Tongue (tissue), 2 donors: Measurements from ENCODE around the gene OSGEP. TPM values are rescaled to one million over a fixed set of nuclear protein-coding genes. Genes with fewer than 3 reads are reported as not detected.

Experiments used
- DNase-seq: peaks from one replicate; pipeline ENCODE4 v3.0.0-alpha.2; 2015
- total RNA-seq: library from RNA; depleted of rRNA; stranded (reverse); fragments of >200 nt; gene quantifications from one replicate; pipeline ENCODE4 v1.2.3, GENCODE V29; 2014

The OSGEP gene
- total RNA-seq, result 32.6 TPM

DNA sequence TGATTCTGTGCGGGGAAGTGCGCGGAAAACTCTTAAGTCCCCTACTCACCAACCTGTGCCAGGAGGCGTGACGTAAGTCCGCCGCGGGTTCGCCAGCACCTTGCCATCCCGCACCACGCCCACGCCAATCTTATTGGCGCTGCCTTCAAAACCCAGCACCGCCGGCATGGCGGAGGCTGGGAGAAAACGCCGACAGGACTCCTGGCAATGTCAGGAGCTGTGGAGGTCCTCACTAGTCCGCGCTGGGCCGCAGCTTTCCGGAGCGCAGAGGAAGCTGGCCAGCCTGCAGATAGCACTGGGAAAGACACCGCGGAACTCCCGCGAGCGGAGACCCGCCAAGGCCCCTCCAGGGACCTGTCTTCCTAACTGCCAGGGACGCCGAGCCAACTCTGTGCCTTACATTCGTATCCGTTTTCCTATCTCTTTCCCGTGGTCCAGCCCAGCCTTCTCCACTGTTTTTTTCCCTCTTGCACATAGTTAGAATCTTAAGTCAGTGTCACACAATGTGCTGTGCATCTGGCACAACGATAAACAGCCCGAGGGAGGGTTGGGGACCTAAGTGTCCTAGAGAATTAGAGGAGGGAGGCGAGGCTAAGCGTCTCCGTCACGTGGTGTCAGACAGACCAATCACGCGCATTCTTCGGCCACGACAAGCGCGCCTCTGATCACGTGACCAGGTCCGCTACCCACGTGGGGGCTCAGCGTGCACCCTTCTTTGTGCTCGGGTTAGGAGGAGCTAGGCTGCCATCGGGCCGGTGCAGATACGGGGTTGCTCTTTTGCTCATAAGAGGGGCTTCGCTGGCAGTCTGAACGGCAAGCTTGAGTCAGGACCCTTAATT, at the start of gene OSGEP, which contains the start of gene APEX1:
Gene OSGEP (minus strand): TSS at position 297 of the 839 bp plus-strand sequence. CDS start 129 bp downstream, at position 168.
Gene APEX1 (plus strand): TSS at position 711 of the 839 bp plus-strand sequence. CDS start 420 bp downstream, outside the sequence.
- peak; percentile 99 for DNase-seq

DNA sequence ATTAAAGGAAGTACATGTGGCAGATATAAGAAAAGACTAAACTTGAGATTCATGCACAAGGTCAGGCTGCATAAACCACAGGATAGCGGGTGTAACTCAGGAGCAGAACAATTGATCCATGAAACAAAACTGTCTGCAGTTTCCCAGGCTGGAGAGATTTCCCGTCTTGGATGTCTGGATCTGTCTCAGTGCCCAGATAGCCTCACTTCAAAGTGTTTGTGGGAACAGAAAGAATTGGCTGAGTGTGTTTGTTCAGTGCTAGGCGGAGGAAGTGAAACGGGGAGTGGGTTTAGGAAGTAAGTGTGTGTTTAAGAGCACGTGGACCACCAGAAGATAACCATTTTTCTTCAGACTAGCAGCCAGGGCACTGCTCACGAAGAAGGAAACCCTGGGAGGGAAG, 49.3 kb upstream of the OSGEP start:
- no peak for DNase-seq

DNA sequence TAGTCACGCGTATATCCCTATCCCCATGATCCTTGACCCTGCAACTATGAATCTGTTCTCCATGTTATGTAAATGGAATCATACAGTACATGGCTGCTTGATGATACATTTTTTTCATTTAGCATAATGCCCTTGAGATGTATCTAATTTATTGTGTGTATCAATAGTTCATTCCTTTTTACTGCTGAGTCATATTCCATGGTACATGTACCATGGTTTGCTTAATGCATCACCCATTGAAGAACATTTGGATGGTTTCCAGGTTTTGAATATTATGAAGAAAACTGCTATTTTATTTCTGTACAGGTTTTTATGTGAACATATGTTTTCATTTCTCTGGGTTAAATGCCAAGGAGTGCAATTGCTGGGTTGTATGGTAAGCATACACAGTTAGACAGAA, 46.7 kb upstream of the OSGEP start:
- DNase-seq, result no peak

DNA sequence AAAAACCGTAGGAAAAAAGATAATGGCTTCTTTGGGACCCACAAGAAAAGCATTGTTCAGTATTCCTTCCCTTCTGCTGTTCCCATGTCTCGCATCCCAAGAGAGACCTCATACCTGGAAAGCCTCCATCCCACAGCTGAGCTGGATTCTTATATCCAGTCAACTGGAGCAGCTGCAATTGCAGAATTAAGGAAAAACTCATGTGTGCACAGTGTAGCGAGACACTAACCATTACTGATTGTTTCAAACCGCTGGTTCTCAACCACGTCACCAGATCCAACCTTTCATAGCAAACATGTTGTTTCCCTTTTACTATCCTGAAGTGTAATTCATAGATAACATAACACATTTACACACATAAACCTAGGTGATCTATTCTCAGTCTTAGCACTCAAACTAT, 45.3 kb upstream of the OSGEP start:
- no peak for DNase-seq

DNA sequence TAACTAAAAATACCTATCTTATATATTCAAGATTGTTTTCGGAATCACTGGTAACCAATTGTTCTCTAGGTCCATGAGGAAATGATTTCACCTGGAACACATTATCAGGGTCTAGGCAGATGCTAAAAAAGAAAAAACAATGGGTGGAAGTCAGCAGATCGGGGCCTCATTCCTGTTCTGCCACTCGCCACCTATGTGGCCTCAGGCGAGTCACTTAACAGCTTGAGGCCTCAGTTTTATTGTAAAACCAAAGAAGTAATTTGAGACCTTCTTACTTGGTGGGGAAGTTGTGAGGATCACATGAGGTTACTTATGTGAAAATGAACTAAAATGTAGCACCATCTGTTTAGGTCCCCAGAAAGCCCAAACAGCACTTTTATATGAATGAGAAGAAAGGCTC, 44.5 kb upstream of the OSGEP start:
- no peak for DNase-seq

DNA sequence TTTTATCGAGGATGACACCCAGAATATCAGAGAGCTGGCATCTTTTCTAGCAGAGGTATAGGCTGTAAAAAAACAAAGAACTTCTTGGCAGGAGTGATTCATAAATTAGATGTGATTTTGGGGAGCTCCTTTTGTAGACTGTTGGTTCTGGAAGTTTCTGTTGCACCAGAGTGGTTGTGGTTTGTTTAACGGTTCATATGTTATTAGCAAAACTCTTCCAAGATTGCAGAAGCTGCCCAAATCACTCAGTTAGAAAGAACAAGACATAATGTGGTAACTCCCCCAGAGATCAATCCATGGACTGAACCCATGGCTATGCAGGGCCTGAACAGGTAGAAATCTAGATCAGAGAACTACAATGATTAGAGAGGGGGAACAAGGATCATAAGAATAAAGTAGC, 44.0 kb upstream of the OSGEP start:
- DNase-seq, result no peak

DNA sequence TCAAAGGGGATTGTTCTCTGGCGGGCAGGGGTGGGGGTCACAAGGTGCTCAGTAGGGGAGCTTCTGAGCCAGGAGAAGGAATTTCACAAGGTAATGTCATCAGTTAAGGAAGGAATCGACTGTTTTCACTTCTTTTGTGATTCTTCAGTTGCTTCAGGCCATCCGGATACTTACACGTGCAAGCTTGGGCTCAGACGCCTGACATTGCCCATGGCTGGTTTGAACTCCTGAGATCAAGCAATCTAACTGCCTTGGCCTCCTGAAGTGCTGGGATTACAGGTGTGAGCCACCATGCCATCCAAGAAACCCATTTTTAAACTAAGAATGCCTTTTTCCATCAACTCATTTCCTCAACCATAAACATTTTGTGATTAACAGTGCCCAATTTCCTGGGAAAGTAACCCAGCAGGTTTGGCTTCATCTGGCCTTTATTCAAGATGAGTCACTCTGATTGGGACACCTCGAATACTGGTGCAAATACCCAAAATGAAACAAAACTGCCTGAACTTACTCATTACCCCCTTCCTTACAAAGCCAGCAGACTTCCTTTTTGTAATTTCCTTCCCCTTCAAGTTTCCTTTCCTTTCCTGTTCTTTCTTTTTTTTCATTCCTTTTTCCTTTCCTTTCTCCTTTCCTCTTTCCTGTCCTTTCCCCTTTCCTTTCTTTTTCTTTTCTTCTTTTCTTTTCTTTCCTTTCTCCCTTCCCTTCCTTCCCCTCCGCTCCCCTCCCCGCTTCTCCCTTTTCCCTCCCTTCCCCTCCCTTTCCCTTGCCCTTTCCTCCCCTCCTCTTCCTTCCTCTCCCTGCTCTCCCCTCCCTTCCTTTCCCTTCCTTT, 40.5 kb upstream of the OSGEP start:
- no peak for DNase-seq

DNA sequence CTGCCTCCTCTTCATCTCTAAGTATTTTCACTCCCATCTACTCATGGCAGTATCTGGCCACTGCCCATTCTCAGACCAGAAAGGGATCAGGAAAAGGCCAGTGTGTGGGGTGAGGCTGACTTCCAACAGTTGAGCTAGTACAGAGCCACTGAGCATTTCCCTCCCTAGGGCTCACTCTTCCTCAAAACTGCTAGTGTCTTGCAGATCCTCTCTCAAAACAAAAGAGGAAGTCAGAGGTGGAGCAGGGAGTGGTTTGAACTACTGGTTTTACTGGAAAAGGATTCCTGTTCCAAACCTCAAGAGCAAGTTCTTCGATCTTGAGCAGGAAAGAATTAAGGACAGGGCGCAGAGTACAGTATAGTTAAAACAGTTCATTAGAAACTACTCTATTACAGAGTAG, 39.0 kb upstream of the OSGEP start:
- no peak for DNase-seq

DNA sequence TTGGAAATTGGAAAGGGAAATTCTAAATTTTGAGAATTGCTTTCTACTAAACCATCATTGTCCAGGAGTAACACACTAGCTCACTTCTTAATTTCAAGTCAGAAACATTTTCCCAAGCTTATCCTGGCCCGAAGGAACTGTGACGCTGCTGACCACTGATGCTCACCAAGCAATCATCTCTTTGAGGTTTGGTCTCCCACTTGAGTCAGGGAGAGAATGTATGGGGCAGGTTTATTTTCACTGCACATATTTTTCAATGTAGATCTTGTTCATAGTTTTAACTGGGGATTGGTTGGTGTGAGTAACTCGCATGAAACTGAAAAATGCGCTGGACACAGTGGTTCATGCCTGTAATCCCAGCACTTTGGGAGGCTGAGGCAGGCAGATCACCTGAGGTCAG, 37.9 kb upstream of the OSGEP start:
- DNase-seq, result no peak

DNA sequence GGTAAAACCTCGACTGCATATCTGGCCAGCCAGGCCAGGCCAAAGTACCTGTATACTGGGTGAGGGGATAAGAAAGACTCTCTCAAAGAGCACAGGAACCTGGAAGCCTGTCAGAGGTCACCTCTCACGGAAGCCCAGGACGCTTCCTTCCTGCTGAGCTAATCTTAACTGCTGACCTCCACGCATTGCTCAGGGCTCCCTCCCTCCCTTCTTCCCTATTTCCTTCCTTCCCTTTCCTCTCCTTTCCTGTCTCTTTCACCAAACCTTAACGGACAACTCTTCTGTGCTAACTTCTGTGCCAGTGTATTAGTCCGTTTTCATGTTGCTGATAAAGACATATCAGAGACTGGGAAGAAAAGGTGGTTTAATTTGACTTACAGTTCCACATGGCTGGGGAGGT, 36.0 kb upstream of the OSGEP start:
- DNase-seq, result no peak

DNA sequence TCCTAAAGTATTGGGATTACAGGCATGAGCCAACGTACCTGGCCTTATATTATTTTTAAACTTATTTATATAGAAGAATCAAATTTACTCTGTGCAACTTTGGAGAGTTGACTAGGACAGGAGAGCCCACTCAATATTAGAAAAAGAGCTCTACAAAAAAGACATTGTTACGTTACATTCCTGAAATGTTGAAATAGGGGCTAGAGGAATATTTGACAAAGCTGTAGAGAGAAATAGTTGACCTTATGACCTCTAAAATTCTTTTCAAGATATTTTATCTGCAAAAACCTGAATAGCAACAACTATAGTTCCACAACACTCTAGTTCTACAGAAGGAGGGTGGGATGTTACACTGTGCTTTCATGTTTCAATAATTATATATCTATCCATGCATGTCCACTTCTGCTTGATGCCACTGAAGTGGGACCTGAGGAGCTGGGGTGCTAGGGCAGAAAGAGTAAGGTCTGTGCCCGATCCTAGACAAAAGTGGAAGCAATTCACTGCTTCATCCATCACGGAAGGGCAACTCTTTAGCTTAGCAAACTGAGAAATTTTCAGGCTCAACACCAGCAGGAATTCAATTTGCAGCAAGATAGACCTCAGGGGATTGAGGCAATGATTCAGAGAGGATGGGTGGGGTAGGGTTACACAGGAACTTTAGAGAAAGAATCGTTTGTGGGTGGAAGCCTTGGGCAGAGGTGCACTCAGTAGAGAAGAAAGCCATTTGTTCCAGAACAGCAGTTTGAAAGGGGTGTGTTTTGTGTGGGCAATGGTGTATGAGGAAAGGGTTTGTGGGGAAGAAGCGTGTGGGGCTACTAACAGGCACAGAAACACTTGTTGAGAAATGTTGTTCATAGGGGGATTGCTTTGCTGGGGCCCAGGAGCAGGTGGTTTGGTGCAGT, 34.7 kb upstream of the OSGEP start:
- no peak for DNase-seq

DNA sequence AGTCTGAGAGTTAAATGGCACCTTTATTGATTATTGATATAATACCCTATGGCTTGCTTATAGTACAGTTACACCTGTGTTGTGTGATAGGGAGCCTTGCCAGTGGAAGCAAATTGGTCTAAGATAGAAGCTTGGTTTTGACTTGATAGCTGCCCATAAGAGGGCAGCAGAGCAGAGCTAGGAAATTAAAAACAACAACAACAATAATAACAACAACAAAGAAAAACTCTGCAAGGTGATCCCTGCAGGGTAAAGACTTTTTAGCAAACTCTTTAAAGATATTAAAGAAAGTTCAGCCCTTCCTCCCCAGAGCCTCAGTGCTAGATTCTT, 32.7 kb upstream of the OSGEP start:
- DNase-seq, result no peak

DNA sequence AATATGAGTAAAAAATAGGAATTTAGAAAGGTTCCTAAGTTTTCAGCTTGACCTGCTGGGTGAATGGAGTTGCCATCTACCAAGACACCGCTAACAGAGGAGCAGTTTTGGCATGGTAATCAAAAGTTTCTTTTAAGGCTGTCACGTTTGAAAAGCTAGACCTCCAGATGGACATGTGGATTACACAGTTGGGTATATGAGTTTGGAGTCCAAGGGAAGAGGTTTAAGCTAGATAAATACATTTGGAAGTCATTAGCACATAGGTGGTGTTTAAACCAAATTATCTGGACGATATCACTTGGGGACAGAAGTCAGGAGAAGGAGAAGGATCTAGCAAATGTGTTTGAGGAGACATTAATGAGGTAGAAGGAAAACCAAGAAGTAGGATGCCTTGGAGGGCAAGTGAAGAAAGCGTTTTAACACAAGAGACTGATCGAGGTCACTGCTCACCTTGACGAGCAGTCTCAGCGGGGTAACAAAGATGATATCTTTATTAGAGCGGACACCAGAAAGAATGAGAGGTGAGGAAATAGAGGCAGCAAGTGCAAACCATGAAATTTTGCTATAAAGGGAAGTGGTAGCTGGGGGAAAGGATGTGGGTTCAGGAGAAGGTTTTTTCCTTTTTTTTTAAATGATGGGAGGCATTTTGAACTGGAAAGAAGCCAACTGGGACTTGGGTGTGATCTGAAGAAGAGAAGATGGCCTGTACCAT, 32.2 kb upstream of the OSGEP start:
- DNase-seq, result no peak

DNA sequence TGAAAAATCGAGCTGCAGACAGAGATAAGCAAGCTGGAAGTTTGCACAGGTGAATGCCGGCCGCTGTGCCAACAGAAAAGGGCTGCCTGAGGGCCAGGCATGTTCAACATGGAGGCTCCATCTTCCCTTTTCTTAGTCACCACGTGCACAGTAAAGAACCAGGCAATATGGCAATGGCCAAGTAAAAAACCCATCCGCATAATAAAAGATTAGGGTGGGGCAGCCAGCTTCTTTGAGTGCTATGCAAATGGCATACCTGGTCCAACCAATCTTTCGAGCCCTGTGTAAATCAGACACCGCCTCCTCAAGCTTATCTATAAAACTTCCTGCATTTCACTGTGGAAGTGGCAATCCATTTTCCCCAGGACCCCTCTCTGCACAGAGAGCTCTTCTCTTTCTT, 31.3 kb upstream of the OSGEP start:
- no peak for DNase-seq

DNA sequence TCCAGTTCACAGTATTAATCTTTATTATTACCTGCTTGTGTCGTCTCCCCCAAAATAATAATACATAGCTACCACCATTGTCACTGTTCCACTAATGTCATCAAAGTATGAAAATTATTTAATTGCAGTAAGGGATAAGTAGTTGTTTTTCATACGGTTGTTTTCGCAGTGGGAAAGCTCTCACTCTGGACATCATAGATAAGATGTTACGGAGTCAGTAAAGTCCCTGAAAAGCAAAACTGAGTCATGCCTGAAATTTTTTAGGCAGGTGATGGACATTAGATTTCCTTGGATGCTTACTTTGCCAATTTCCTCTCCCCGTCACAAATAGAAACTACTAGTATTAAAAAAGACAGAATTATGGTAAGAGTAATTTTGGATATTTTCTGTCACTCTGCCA, 27.8 kb upstream of the OSGEP start:
- DNase-seq, result no peak

DNA sequence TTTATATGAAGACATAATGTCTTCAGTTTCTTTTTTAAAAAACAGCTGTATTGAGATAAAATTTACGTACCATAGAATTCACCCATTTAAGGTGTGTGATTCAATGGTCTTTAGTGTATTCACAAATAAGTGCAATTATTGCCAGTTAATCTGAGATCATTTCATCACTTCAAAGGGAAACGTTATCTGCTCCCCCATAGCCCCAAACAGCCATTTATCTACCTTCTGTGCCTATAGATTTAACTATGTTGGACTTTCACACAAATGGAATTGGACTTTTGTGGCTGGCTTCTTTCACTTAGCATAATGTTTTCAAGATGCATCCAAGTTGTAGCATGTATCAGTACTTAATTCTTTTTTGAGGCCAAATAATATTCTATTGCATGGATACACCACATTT, 24.3 kb upstream of the OSGEP start:
- DNase-seq, result no peak

DNA sequence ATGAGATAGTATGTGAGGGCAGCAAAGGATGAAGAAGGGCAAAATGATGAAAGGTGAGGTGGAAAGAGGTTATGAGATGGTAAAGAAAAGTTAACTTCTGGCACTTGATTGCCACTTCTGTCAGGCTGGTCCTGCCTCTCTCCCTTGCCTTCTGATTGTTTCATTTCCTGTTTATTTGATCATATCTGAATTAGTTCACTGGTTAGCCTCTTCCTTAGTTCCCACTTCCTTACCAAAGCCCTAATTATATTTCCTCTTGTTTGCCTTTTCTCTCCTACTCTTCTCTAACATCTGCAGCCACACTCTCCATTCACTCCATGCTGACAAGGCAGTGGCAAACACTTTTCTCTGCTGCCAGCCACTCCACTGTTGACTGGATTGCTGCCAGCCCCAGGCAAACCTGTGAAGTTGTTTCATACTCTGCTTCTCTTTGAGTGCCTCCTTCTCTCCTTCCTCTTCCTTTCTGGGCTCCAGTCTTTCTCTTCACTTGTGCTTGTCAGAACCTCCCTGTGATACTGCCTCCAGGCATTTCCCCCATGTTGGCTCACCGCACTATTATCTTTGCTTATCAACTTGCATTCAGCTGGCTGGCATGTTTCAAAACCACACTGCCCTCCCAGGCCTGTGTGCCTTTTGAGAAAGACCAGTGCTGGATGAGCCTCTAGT, 22.7 kb upstream of the OSGEP start:
- no peak for DNase-seq

DNA sequence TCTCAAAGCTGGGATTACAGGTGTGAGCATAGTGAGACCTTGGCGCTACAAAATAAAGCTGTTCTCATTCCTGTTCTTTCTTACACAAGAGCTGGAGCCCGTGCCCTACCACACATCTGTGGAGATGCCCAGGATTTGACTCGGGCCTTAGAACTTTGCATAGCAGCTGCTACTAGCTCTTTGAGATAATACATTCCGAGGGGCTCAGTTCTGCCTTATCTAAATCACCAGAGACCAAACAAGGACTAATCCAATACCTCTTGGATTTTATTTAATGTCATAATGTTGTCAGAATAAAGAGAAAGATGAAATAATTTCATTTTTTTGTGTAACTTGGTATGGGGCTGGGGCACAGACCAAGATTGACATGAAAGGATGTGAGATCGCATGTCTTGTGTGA, 22.2 kb upstream of the OSGEP start:
- no peak for DNase-seq

DNA sequence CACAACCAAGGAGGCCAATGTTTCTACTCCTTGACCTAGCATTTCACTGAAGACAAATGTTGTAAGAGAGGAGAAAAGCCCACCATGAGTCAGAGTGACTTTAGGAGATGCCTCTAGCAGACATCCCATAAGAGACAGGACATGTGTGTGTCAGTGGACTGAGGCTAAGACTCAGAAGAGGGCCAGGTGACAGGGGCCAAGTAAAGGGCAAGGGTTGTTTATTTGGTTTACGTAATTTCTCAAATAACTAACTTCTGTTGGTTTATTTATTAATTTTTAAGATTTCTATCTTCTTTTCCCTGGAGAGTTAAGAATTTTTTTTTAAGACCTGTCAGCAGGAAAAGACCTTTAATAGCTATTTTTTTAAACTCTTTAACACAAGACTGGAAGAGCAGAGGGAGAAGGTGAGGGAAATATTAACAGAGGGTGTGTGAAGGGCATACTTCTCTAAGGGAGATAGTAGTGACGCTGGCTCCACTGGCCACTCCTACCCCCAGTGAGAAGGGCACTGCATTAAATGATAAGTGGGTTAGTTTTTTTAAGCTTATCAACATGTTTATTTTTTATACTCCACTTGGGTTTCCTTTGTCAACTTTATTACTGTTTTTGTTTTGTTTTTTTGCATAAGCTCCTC, 18.0 kb upstream of the OSGEP start:
- DNase-seq, result no peak

DNA sequence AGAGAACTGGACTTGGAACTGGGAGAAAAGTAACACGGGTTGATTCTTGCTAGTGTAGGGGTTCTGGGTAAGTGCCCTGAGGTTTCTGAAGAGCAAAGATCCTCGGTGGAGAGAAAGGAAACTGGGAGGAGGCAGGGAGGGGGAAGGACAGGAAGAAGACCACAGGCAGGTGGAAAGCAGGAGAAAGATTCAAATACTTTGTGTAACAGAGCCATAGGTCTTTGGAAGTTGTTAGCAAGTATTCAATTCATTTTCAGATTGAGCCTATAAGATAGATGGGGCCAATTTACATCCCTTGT, 15.9 kb upstream of the OSGEP start:
- no peak for DNase-seq
